Progenitor cell of endocrine pancreas (in vitro differentiated cells): ENCODE data around the gene NEU1. TPM values are rescaled to one million over a fixed set of nuclear protein-coding genes. Genes with fewer than 3 reads are reported as not detected.
"Not testable (repeated sequence)": the region's sequence is repeated elsewhere in the genome, so short reads cannot be mapped to it uniquely, and the experiment has no call there.

Experiments
- DNase-seq: peaks from one replicate; pipeline ENCODE4 v3.0.0; 2021; ENCODE audit warnings: low spot score; ENCODE audit not compliant: unreplicated experiment
- H3K27ac Mint-ChIP-seq: 2 replicates; pipeline ENCODE4 v1.8.0; 2021; ENCODE audit warnings: mild to moderate bottlenecking, moderate library complexity, mixed read lengths
- H3K27me3 Mint-ChIP-seq: 2 replicates; pipeline ENCODE4 v1.8.0; 2021; ENCODE audit warnings: mixed read lengths
- H3K36me3 Mint-ChIP-seq: 2 replicates; pipeline ENCODE4 v1.8.0; 2022; ENCODE audit warnings: mixed read lengths; ENCODE audit not compliant: insufficient read depth
- H3K4me1 Mint-ChIP-seq: 2 replicates; pipeline ENCODE4 v1.8.0; 2021; ENCODE audit warnings: low read depth, mixed read lengths
- H3K4me3 Mint-ChIP-seq: 2 replicates; pipeline ENCODE4 v1.8.0; 2021; ENCODE audit warnings: low read depth, mild to moderate bottlenecking, moderate library complexity, mixed read lengths
- H3K9me3 Mint-ChIP-seq: 2 replicates; pipeline ENCODE4 v1.8.0; 2021; ENCODE audit warnings: low read depth, mixed read lengths
- CTCF ChIP-seq: fragments of 200-600 bp; sonication (generic); IDR thresholded peaks from one replicate; pipeline ENCODE4 v1.5.0; 2021; ENCODE audit warnings: antibody characterized with exemption, mild to moderate bottlenecking; ENCODE audit not compliant: unreplicated experiment
- total RNA-seq: library from RNA; stranded (reverse); gene quantifications from 2 replicates; pipeline ENCODE4 v1.2.1, GENCODE V29; 2021

NEU1 gene
- total RNA-seq, 1 donor from 2014 or later = 52.4 TPM

GRCh38 chr6:31860349-31860748, 2.3 kb downstream of the NEU1 start:
- Mint-ChIP-seq H3K4me1 (peaks cover 16% of the 10 kb centered on the region), H3K9me3 (no peaks in the 10 kb centered on the region), H3K27me3 (no peaks in the 10 kb centered on the region), H3K36me3 (peaks cover 17% of the 10 kb centered on the region), H3K27ac (no peak overlapping the region), H3K4me3 (no peak overlapping the region)
- DNase-seq = no peak
- no peak for TF ChIP-seq CTCF

- Mint-ChIP-seq H3K27ac (no peak overlapping the region), H3K27me3 (no peaks in the 10 kb centered on the region), H3K4me1 (peaks cover 14% of the 10 kb centered on the region), H3K4me3 (peak overlapping the region; percentile 24), H3K9me3 (no peaks in the 10 kb centered on the region), H3K36me3 (peaks cover 19% of the 10 kb centered on the region)
- no peak for DNase-seq
- TF ChIP-seq CTCF = no peak
Observed at GRCh38 chr6:31859923-31860322, 2.7 kb downstream of the NEU1 start.

GRCh38 chr6:31858707-31859106, 3.9 kb downstream of the NEU1 start:
- peaks cover 19% of the 10 kb centered on the region for H3K36me3 Mint-ChIP-seq
- DNase-seq = no peak
- TF ChIP-seq CTCF = no peak
- H3K4me1 Mint-ChIP-seq = peaks cover 12% of the 10 kb centered on the region
- no peaks in the 10 kb centered on the region for H3K27me3 Mint-ChIP-seq
- H3K9me3 Mint-ChIP-seq = no peaks in the 10 kb centered on the region
- H3K4me3 Mint-ChIP-seq = no peak overlapping the region
- no peak overlapping the region for H3K27ac Mint-ChIP-seq

- H3K27ac Mint-ChIP-seq, H3K27me3 Mint-ChIP-seq, H3K4me3 Mint-ChIP-seq, DNase-seq, H3K4me1 Mint-ChIP-seq, H3K9me3 Mint-ChIP-seq: not testable (repeated sequence)
- peaks cover 21% of the 10 kb centered on the region for H3K36me3 Mint-ChIP-seq
Observed at GRCh38 chr6:31857774-31858173, 4.8 kb downstream of the NEU1 start.

GRCh38 chr6:31851980-31852718, 10.5 kb downstream of the NEU1 start:
- not testable (repeated sequence) for H3K4me3 Mint-ChIP-seq

GRCh38 chr6:31851485-31851832, 11.2 kb downstream of the NEU1 start:
- DNase-seq = no peak
- Mint-ChIP-seq H3K27me3 (no peaks in the 10 kb centered on the region), H3K9me3 (peaks cover 5% of the 10 kb centered on the region), H3K27ac (peak overlapping the region; percentile 56), H3K4me1 (peaks cover 5% of the 10 kb centered on the region), H3K4me3 (no peak overlapping the region), H3K36me3 (peaks cover 12% of the 10 kb centered on the region)
- TF ChIP-seq CTCF = no peak

More at GRCh38 chr6:31851980-31852718, 10.5 kb downstream of the NEU1 start:
- not testable (repeated sequence) for DNase-seq, H3K27me3 Mint-ChIP-seq, H3K4me1 Mint-ChIP-seq, H3K9me3 Mint-ChIP-seq, H3K27ac Mint-ChIP-seq
- peaks cover 14% of the 10 kb centered on the region for H3K36me3 Mint-ChIP-seq
